NK-92 (cell line): ENCODE data around the gene GFI1.
"Not testable (repeated sequence)": the region's sequence is repeated elsewhere in the genome, so short reads cannot be mapped to it uniquely, and the experiment has no call there.

Source experiments
- DNase-seq: peaks from one replicate; lab custom pipeline; 2025; ENCODE audit not compliant: unreplicated experiment; lab: John Stamatoyannopoulos, UW

GFI1 gene

DNA sequence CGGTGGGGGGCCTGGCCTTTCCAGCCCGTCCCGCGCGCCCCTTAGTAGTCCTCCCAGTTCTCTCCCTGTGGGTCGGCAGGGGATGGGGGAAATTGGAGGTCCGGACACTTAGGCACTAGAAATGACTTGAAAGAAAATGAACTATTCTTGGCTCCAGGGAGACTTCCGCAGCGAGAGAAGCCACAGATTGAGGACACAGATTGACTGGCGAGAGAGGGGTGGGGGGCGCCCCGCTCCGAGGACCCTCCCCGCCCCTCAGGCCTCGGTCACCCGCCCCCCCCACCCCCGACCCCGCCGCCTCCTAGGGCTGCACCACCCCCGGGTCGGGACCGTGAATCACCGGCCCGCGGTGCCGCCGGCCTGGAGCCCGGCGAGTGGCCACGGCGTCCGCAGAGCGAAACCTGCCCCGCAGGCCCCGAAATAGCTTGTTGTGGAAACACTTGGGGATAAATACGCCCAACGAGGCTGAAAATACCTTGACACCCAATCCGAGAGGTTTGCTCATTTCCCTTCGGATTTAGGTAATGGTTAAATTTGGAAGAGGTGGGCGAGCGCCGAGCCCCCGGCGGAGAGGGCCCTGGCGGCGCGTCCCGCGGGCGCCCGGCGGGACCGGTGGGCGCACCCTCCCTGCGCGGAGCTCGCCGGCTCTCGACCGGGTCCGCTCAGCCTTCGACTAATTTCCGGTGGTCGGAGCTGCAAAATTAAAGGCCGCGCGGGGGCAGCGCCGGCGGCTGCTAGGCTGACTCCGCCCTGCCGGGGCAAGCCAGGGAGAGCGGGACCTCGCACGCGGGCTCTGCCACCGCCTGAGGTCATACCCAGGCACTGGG lies at the start of gene GFI1:
GFI1 (minus strand) TSS at position 675 of the 827 bp plus-strand sequence. CDS start 3,438 bp downstream, outside the sequence.
- no peak for DNase-seq

DNA sequence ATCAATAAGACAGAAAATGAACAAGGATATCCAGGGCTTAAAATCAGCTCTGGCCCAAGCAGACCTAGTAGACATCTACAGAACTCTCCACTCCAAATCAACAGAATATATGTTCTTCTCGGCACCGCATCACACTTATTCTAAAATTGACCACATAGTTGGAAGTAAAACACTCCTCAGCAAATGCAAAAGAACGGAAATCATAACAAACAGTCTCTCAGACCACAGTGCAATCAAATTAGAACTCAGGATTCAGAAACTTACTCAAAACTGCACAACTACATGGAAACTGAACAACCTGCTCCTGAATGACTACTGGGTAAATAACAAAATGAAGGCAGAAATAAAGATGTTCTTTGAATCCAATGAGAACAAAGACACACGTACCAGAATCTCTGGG lies 45.6 kb upstream of the GFI1 start:
- not testable (repeated sequence) for DNase-seq

DNA sequence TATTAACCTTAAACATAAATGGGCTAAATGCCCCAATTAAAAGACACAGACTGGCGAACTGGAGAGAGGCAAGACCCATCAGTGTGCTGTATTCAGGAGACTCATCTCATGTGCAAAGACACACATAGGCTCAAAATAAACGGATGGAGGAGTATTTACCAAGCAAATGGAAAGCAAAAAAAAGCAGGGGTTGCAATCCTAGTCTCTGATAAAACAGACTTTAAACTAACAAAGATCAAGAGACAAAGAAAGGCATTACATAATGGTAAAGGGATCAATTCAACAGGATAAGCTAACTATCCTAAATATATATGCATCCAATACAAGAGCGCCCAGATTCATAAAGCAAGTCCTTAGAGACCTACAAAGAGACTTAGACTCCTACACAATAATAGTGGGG lies 45.2 kb upstream of the GFI1 start:
- DNase-seq = not testable (repeated sequence)

DNA sequence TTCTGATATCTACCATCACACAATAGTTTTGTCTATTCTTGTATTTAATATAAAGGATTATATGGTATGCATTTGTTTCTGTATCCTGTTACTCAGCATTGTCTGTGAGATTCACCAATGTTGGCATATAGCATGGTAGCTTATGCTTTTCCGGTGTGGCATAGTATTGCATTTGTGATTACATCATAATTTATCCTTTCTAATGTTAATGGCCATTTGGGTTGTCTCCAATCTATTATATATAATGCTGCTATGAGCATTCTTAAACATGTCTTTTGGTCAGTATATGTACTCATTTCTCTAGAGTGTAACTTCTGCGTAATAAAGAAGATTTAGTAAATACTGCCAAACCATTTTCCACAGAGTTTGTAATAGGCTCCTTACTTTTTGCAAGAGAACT lies 40.9 kb upstream of the GFI1 start:
- no peak for DNase-seq

DNA sequence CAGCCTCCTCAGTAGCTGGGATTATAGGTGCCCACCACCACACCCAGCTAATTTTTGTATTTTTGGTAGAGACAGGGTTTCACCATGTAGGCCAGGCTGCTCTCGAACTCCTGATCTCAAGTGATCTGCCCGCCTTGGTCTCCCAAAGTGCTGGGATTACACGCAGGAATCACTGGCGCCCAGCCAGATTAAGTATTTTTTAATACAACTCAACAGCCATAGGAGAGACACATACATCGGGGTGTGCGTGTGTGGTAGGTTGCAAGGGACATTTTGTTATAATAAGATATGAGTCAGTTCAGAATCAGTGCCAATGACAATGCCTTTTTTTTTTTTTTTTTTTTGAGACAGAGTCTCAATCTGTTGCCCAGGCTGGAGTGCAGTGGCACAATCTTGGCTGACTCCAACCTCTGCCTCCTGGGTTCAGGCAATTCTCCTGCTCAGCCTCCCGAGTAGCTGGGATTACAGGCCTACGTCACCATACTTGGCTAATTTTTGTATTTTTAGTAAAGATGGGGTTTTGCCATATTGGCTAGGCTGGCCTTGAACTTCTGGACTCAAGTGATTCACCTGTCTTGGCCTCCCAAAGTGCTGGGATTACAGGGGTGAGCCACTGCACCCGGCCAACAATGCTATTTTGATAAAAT lies 38.3 kb upstream of the GFI1 start:
- DNase-seq = not testable (repeated sequence)

DNA sequence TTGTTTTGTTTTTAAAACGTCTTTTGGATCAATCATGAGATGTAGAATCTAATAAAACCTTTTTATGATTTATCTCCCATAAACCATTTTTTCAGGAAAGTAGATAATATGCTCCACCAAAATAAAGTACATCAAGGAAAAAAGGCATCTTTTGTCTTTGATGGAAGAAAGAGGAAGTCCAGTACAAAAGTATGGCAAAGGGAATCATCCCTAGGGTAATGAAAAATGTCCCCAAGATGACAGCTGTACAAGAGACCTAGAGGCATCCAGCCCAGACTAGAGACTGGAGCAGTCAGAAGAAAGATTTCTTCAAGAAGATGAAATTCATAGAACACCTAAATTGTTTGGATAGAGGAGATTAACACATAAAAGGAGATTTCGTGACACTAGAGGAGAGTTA lies 32.3 kb upstream of the GFI1 start:
- no peak for DNase-seq

DNA sequence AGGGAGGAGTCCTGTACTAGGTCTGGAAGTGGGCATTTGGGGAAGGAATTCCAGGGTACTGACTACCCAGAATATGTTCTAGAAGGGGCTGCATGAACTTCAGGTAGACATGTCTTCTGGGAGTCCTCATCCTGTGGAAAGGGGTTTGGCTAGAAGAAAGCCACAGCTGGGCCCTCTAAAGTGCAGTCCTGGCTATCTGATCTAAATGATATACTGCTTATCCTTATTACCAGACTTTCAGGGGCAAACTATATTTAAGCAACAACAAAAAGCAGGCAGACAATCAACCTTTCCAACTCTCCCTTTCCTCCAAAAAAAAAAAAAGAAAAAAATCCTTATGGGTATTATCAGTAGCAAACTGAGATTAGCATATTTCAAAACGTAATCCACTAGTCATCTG lies 29.8 kb upstream of the GFI1 start:
- no peak for DNase-seq

DNA sequence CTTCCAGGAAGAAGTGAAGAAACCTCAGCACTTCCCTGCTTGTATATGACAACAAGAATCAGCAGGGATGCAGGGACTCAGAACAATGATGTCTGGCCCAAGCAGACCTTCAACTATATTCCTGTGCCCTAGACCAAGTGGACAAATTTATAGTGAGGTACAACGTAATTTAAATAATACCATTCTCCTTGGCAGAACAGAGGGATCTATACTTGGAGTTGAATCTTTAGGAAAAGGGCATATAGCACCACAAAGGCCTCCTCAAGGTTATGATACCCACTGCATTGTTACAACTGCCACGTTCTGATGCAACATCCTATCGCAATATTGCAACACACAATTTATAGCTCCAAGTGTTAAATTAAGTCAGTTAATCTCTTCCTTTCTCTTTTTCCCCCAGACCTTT lies 29.1 kb upstream of the GFI1 start:
- no peak for DNase-seq

DNA sequence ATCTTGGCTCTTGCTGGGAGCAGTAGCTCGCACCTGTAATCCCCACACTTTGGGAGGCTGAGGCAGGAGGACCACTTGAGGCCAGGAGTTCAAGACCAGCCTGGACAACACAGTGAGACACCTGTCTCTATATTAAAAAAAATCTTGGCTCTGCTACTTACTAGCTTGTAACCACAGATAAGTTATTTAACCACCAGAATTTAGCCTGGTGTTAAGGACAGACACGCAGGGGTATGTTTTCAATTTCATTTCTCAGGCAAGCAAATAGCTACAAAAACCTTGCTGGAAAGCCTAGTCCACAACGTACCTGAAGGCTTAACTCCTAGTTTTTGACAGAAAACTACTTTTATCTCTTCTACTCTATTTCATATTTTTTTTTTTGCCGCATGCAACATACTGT lies 24.8 kb upstream of the GFI1 start:
- no peak for DNase-seq

DNA sequence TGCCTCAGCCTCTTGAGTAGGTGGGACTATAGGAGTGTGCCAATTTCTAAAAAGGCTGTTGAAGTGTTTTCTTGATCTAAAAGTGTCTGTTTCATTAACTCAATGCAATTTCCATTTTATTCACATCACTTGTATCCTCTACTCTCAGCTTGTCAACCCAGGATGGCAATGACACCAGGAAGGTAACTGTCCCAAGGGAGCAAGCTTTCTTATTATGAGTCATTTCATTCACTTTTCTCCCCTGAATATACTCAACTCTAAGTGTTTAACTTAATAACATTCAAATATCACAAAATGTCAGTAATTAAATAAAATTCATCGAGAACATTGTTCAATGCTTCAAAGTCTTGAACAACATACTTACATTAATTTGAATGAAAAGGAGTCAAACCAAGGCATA lies 22.9 kb upstream of the GFI1 start:
- no peak for DNase-seq

DNA sequence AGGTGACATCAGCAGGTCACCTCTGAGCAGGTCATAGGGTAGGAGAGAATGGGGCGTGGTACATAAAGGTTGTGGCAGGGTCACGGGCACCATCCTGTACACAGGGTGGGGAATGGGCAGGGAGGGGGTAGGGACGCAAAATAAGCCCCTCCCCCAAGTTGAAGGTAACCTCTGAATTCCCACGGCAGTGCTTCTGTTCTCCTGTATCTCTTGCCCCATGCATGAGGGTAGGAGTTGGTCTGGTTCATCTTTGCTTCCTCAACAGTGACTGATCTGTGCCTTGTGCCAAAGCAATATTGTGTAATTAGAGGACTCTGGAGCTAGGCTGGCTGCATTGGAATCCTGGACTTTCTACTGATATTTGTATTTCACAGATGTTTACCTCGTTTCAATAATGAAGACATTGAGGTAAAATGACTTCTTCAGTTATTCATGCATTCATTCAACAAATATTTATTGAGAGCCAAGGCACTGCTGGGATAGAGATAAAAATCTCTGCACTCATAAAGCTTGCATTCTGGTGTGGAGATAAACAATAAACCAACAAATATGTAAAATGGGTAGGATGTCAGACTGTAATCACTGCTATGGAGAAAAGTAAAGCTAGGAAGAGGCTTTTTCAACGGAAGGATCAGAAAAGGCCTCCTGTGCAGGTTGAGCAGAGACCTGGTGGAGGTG lies 18.4 kb upstream of the GFI1 start:
- no peak for DNase-seq

DNA sequence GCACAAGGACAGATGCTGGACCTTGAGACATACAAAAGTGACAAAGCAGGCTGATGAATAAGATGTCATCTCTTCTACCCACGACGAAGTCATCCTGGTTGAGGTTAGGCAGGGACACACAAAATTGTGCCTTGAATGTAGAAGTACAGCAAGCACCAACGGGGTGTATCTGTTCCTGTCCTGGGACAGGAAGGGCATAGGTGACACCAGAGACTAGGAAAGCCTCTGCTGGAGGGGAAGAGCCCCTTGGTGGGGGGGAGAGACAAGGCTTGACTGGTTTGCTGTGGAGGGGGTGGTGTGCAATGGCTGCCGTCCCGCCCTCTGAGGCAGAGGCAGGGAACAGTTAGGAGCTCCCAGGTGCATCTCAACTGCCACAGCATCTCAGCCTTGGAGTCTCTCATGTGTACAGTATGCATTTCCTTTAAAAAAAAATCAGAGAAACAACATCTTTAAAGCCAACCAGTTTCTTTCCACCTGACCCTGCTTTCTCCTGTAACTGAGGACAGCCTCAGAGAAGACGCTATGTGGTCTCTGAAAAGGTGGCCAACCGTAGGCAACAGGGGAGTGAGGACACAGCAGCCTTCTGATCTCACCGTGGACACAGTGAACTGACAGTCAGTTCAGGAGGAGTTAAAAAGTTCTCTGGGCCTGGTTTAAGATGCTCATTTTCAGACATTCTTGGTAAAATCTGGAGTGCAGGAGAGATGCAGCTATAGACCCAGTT lies 17.7 kb upstream of the GFI1 start:
- DNase-seq = no peak

DNA sequence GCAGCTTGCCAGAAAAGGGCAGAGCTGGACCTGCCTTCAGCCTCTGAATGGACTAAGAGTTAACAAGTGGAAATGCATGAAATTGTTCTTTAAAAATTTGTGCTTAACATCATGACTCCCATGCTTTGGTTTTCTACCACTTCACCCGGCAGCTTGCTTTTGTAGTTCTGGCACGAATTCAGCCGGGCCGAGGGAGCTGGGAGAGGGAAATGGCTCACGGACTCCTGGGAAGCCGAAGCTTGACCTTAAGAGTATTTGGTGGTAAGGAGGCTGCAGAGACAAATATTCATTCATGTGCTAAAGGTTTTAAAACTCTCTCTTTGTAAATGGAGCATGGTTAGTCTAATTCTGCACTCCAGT lies 17.2 kb upstream of the GFI1 start:
- no peak for DNase-seq

DNA sequence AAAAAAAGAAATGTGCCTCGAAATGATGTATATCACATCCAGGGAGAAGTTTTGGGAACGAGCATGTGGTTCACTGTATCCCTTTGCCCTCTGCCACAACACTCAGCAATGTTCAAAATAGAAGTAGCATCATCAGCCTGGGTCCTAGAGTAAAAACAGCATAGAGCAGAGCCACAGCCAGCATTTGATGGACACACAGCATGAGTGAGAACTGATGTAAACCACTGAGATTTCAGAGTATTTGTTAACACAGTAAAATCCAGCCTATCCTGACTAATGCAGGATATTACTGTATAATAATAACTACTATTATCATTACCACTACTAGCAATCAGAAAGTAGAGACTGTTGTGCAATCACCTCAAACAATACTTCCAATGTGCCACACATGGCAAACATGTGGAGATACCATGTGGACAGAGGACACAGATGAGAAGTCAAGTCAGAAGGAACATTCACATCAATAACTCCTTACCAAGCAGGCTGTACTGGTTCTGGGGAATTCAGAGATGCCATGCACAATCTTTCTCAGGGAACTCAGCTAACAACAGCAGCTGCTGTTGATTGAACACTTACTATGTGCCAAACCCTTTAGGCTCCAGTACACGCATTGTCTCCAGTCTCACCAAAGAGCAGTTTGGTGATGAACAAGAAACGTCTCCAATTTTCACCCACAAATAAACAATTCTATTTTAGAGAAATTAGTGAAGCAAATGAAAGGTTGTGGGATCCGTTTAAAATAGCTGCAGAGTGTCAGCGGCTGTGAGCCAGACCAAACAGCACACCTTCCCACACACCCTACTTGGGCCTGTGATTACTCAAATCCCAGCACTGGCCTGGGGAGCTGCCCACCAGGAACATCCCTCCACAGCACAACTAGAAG lies 16.6 kb upstream of the GFI1 start:
- no peak for DNase-seq

DNA sequence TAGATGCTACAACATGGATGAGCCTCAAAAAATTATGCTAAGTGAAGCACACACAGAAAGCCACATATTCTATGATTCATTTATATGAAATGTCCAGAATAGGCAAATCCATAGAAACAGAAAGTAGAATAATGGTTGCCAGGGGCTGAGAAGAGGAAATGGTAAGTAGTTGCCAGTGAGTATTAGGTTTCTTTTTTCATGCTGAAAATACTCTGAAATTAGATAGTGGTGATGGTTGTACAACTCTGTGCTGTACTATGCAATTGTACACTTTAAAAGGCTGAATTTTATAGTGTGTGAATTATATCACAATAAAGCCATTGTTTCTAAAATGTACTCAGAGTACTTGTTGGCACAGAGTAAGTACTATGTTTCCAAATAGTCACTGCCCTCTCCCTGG lies 15.5 kb upstream of the GFI1 start:
- DNase-seq = no peak

DNA sequence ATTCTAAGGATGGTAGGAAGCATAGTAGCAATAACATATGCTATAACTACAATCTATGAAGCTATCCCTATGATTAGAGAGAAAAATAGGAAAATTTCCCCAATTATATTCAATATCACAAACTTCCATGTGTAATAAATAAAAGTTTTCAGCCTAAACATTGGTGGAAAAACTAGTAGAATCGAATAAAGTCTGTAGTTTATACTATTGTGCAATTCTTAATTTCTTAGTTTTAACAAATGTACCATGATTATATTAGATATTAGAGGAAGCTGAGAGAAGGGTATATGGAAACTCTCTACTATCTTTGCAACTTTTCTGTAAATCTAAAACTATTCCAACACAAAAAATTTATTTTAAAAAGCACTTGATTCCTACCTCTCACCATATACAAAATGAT lies 13.8 kb upstream of the GFI1 start:
- DNase-seq = no peak

DNA sequence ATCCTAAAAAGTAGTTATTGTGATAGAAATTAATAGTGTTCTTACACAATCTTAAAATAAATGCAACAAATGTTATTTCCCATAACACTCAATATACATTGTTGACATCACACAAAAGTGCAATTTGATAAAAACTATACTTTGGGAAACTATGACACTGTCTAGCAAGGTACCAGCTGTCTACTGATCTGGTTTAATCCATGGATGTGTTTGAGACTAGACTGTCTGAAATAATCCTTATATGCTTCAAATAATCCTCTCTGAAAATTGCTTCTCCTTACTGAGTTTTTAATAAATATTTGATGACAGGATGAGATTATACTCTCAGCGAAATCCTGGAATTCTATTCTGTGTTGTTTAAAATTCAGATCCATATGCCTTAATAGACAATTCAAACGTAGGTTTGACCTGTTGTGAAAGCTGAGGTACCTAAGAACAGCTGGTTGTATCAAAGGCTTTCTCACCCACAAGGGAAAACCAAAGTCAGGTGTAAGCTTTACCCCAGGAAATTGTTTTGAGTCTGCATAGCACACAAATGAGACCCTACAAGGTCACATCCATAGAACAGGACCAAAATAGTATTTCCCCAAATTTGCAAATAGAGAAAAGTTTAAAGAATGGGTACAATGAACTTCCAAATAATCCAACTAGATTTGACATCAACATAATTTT lies 8.8 kb upstream of the GFI1 start:
- DNase-seq = no peak

DNA sequence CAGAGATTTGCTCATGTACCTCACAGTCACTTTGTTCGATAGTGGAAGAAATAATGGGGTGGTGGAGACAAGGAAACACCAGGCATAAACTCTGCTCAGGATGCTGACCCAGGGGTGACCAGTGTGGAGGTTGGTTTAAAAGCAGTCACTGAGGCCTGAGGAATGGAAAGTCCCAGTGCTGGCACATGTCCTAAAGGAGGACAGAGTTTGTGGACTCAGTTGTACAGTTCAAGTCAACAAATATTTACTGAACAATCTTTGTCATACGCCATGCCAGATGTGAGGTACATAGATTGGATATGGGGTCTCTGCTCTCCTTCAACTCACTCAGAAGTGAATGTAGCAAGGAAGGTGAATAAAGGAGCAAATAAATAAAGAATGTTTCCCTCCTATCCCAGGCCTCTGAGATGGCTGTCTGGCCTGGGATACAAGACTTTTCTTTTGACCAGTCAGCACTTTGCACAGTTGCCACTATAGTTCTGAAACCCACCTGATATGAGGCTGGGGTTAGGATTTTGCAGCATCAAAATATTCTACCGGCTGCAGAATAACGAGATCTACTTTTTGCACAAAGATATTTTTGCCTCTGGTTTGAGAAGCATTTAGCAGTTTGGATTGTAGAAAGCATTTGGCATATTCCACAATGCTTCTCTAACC lies 7.9 kb upstream of the GFI1 start:
- DNase-seq = no peak

DNA sequence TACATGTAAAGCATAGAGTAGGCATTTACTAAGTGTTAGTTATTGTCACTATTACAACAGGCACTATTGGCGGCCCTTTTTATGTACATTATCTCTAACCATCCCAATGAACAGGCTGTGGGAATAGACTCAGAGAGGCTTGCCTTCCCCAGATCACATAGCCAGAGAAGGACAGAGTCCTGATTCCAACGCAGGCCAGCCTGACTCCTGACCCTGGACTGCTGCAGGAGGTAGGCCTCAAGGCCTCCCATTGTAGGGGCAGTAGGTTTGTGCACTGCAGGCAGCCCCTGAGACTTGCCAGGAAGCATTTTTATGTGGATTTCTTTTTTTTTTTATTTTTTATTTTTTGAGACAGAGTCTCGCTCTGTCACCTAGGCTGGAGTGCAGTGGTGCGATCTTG lies 6.4 kb upstream of the GFI1 start:
- DNase-seq = no peak

DNA sequence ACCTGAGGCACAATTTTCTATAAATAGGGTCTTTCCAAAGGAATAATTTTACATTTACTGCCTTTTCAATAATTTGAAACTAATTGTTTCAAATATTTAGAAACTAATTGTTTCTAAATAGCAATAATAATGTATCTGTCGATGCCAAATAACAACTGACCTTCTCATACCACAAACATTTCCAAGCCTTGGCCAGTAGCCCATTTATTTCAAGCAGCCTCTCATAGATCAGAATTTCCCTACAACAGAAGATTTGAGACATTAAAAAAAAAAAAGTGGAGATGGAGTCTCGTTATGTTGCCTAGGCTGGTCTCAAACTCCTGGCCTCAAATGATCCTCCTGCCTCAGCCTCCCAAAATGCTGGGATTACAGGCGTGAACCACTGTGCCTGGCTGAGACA lies 2.1 kb upstream of the GFI1 start:
- DNase-seq = no peak
